Measurements from ENCODE around the gene EQTN. TPM values are rescaled to one million over a fixed set of nuclear protein-coding genes. Genes with fewer than 3 reads are reported as not detected.

The EQTN gene
- total RNA-seq, 3 donors from 2014 or later, result 0.73 to 0.98 TPM; not detected in 1

DNA sequence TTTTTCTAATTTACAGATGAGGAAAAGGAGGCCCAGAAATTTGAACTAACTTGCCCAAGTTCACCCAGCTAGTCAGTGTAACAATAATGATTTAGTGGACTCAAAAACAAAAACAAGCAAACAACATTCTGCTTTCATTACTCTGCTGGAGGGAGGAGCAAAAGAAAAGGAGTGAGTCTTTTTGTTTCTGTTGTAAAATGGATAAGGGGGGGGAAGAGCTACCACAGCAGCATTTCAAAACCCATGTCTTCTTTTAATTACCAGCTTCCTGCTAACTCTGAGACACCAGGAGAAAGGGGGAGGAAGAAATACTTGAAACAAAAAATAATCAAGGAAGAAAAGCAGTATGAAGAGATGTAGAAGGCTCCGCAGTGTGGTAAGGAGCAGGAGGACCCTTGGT, 39.2 kb upstream of the EQTN start:
- intact Hi-C loops (cut with DNase I; ENCODE audit: low total_unique reads), result loop anchor here (10.0 kb wide), 1 partner anchor 209 kb away; no protein-coding TSS in a partner anchor
- DNase-seq (ENCODE audit: low spot score in 2 of 2), result no peak
- TF ChIP-seq, protein P1, sequence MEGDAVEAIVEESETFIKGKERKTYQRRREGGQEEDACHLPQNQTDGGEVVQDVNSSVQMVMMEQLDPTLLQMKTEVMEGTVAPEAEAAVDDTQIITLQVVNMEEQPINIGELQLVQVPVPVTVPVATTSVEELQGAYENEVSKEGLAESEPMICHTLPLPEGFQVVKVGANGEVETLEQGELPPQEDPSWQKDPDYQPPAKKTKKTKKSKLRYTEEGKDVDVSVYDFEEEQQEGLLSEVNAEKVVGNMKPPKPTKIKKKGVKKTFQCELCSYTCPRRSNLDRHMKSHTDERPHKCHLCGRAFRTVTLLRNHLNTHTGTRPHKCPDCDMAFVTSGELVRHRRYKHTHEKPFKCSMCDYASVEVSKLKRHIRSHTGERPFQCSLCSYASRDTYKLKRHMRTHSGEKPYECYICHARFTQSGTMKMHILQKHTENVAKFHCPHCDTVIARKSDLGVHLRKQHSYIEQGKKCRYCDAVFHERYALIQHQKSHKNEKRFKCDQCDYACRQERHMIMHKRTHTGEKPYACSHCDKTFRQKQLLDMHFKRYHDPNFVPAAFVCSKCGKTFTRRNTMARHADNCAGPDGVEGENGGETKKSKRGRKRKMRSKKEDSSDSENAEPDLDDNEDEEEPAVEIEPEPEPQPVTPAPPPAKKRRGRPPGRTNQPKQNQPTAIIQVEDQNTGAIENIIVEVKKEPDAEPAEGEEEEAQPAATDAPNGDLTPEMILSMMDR (IDR thresholded peaks at IDR 0.05), result no peak
- TF ChIP-seq POLR2AphosphoS5 (IDR thresholded peaks at IDR 0.05) (no peak), POLR2A (IDR thresholded peaks at IDR 0.05) (no peak)
- Histone ChIP-seq H3K9me3 (no peaks in the 10 kb centered on the region), H3K4me3 (no peak overlapping the region), H3K36me3 (no peaks in the 10 kb centered on the region), H3K27ac (peak overlapping the region; percentile 71 to 89), H3K4me1 (peaks cover 7 to 23% of the 10 kb centered on the region in 2 donors), H3K27me3 (no peaks in the 10 kb centered on the region)

- Histone ChIP-seq H3K36me3 (no peaks in the 10 kb centered on the region), H3K4me1 (peaks cover 7 to 15% of the 10 kb centered on the region in 2 donors), H3K27me3 (no peaks in the 10 kb centered on the region), H3K4me3 (no peak overlapping the region), H3K27ac (peak overlapping the region in 1 of 2 donors; percentile 59), H3K9me3 (no peaks in the 10 kb centered on the region)
- no peak for DNase-seq (ENCODE audit: low spot score in 2 of 2)
- TF ChIP-seq POLR2A (IDR thresholded peaks at IDR 0.05) (no peak), POLR2AphosphoS5 (IDR thresholded peaks at IDR 0.05) (no peak)
- TF ChIP-seq, protein P1 (IDR thresholded peaks at IDR 0.05), result no peak
- intact Hi-C loops (cut with DNase I; ENCODE audit: low total_unique reads), result loop anchor here (10.0 kb wide), 1 partner anchor 210 kb away; no protein-coding TSS in a partner anchor
Measured at GRCh38 chr9:27335075-27335474, 38.1 kb upstream of the EQTN start.

- Histone ChIP-seq H3K27ac (peak overlapping the region; percentile 0 to 8), H3K27me3 (no peaks in the 10 kb centered on the region), H3K9me3 (no peaks in the 10 kb centered on the region), H3K36me3 (no peaks in the 10 kb centered on the region), H3K4me1 (peaks cover 7 to 13% of the 10 kb centered on the region in 2 donors), H3K4me3 (no peak overlapping the region)
- intact Hi-C loops (cut with DNase I; ENCODE audit: low total_unique reads), result loop anchor here (10.0 kb wide), 1 partner anchor 211 kb away; no protein-coding TSS in a partner anchor
- peak in 1 of 2 donors; percentile 65 for DNase-seq (ENCODE audit: low spot score in 2 of 2)
- TF ChIP-seq POLR2A (IDR thresholded peaks at IDR 0.05) (no peak), POLR2AphosphoS5 (IDR thresholded peaks at IDR 0.05) (peak in 2 of 3 donors; percentile 39 to 60)
- TF ChIP-seq, protein P1 (IDR thresholded peaks at IDR 0.05), result peak; percentile 69 to 92 (median 82)
Measured at GRCh38 chr9:27333241-27334052, 36.5 kb upstream of the EQTN start.

- no peaks in the 10 kb centered on the region for H3K4me1 ChIP-seq
- TF ChIP-seq POLR2A (IDR thresholded peaks at IDR 0.05) (no peak), POLR2AphosphoS5 (IDR thresholded peaks at IDR 0.05) (no peak)
- TF ChIP-seq, protein P1 (IDR thresholded peaks at IDR 0.05), result no peak
- H3K4me3 ChIP-seq, result no peak overlapping the region
- H3K27me3 ChIP-seq, result no peaks in the 10 kb centered on the region
- H3K27ac ChIP-seq, result no peak overlapping the region
- H3K9me3 ChIP-seq, result no peaks in the 10 kb centered on the region
- intact Hi-C loops (cut with DNase I; ENCODE audit: low total_unique reads), result loop anchor here (10.0 kb wide), 1 partner anchor 213 kb away; no protein-coding TSS in a partner anchor
- DNase-seq (ENCODE audit: low spot score in 2 of 2), result no peak
- no peaks in the 10 kb centered on the region for H3K36me3 ChIP-seq
Measured at GRCh38 chr9:27331393-27331792, 34.4 kb upstream of the EQTN start.

GRCh38 chr9:27329291-27329690, 32.3 kb upstream of the EQTN start:
- H3K4me3 ChIP-seq, result no peak overlapping the region
- no peaks in the 10 kb centered on the region for H3K4me1 ChIP-seq
- H3K27ac ChIP-seq, result no peak overlapping the region
- H3K9me3 ChIP-seq, result no peaks in the 10 kb centered on the region
- no peaks in the 10 kb centered on the region for H3K36me3 ChIP-seq
- H3K27me3 ChIP-seq, result no peaks in the 10 kb centered on the region
- DNase-seq (ENCODE audit: low spot score in 2 of 2), result no peak
- no peak for TF ChIP-seq POLR2A (IDR thresholded peaks at IDR 0.05)
- TF ChIP-seq POLR2AphosphoS5 (IDR thresholded peaks at IDR 0.05), result no peak
- TF ChIP-seq, protein P1 (IDR thresholded peaks at IDR 0.05), result no peak
- intact Hi-C loops (cut with DNase I; ENCODE audit: low total_unique reads), result no loop called here
